Measurements from ENCODE around the gene MB21D2. TPM values are rescaled to one million over a fixed set of nuclear protein-coding genes. Genes with fewer than 3 reads are reported as not detected.

Gene MB21D2
- total RNA-seq, 2 experiments from 2014 or later = 0.06 TPM; not detected in 1

GRCh38 chr3:192864941-192865340 lies 52.7 kb downstream of the MB21D2 start:
- Histone ChIP-seq H3K79me2 (ENCODE audit: insufficient read depth, low read depth, low read length) (no peaks in the 10 kb centered on the region), H3K4me2 (ENCODE audit: low read length) (no peak overlapping the region), H4K20me1 (ENCODE audit: insufficient read depth, low read length) (no peaks in the 10 kb centered on the region), H3K4me3 (ENCODE audit: low read depth, low read length, poor library complexity, severe bottlenecking) (no peak overlapping the region), H3K9me2 (ENCODE audit: insufficient read depth, low read length) (no peaks in the 10 kb centered on the region), H3K9me3 (ENCODE audit: low read length) (no peaks in the 10 kb centered on the region), H3K4me1 (ENCODE audit: insufficient read depth, low read length, poor library complexity, severe bottlenecking) (peaks cover 11% of the 10 kb centered on the region), H3K36me3 (ENCODE audit: insufficient read depth, low read length) (no peaks in the 10 kb centered on the region), H3K27ac (ENCODE audit: low read depth, low read length, poor library complexity, severe bottlenecking) (peak overlapping the region; percentile 35), H2AFZ (ENCODE audit: low read length) (no peak overlapping the region)
- TF ChIP-seq EZH2phosphoT487 (IDR thresholded peaks at IDR 0.05; ENCODE audit: borderline replicate concordance, low read depth, low read length) (no peak), CTCF (conservative IDR thresholded peaks at IDR 0.05; ENCODE audit: low read length) (no peak)
- DNase-seq (ENCODE audit: low spot score) = peak; percentile 50
- intact Hi-C loops (cut with micrococcal nuclease; ENCODE audit: unreplicated experiment) = no loop called here
- ChIA-PET CTCF (ENCODE audit: unreplicated experiment) (no interaction called here), POLR2A (no interaction called here)
- BruUV-seq (replicated peaks) = no TSS peak

DNA sequence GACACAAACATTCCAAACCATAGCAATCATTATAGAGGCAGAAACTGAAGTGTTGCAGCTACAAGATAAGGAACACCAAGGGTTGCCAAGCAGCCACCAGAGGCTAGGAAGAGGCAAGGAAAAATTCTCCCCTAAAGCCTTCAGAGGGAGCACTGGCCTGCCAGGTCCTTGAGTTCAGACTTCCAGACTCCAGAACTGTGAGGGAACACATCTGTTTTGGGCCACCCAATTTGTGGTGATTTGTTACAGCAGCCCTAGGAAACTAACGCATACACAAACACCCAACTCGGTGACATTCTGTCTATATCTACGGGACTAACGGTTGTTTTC lies 54.6 kb downstream of the MB21D2 start:
- no peak overlapping the region for H3K27ac ChIP-seq (ENCODE audit: low read depth, low read length, poor library complexity, severe bottlenecking)
- no peak overlapping the region for H3K4me2 ChIP-seq (ENCODE audit: low read length)
- TF ChIP-seq CTCF (conservative IDR thresholded peaks at IDR 0.05; ENCODE audit: low read length) = no peak
- TF ChIP-seq EZH2phosphoT487 (IDR thresholded peaks at IDR 0.05; ENCODE audit: borderline replicate concordance, low read depth, low read length) = no peak
- POLR2A ChIA-PET = no interaction called here
- no peaks in the 10 kb centered on the region for H3K79me2 ChIP-seq (ENCODE audit: insufficient read depth, low read depth, low read length)
- no peak overlapping the region for H3K4me3 ChIP-seq (ENCODE audit: low read depth, low read length, poor library complexity, severe bottlenecking)
- H3K36me3 ChIP-seq (ENCODE audit: insufficient read depth, low read length) = no peaks in the 10 kb centered on the region
- no peaks in the 10 kb centered on the region for H3K9me2 ChIP-seq (ENCODE audit: insufficient read depth, low read length)
- no TSS peak for BruUV-seq (replicated peaks)
- H4K20me1 ChIP-seq (ENCODE audit: insufficient read depth, low read length) = no peaks in the 10 kb centered on the region
- no peak overlapping the region for H2AFZ ChIP-seq (ENCODE audit: low read length)
- H3K4me1 ChIP-seq (ENCODE audit: insufficient read depth, low read length, poor library complexity, severe bottlenecking) = peaks cover 11% of the 10 kb centered on the region
- CTCF ChIA-PET (ENCODE audit: unreplicated experiment) = no interaction called here
- no peaks in the 10 kb centered on the region for H3K9me3 ChIP-seq (ENCODE audit: low read length)
- no peak for DNase-seq (ENCODE audit: low spot score)
- intact Hi-C loops (cut with micrococcal nuclease; ENCODE audit: unreplicated experiment) = no loop called here

DNA sequence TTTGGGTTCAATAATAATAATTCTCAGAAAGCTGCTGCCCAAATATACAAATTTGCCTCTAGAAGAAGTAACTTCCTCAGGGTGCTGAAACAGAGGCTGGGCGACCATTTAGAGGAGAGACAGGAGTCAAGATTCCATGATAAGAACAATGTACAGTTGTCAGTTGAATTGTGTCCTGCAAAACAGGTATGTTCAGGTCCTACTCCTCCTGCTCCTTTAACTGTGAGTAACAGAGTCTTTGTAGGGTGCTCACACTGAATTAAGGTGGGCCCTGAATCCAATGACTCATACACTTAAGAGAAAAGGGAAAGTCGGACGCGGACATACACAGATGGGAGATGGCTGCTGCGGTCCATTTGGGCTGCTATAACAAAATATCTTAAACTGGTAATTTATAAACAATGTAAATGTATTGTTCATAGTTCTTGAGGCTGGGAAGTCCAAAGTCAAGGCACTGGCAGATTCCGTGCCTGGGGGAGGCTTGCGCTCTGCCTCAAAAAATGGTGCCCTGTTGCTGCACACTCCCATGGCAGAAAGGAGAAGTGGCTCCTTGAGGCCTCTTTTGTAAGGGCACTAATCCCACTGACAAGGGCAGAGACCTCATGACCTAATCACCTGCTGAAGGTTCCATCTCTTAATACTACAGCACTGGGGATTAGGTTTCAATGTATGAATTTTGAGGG lies 55.1 kb downstream of the MB21D2 start:
- BruUV-seq (replicated peaks) = no TSS peak
- intact Hi-C loops (cut with micrococcal nuclease; ENCODE audit: unreplicated experiment) = no loop called here
- TF ChIP-seq EZH2phosphoT487 (IDR thresholded peaks at IDR 0.05; ENCODE audit: borderline replicate concordance, low read depth, low read length) (no peak), CTCF (conservative IDR thresholded peaks at IDR 0.05; ENCODE audit: low read length) (no peak)

More for the DNA sequence above, 55.1 kb downstream of the MB21D2 start:
- H3K79me2 ChIP-seq (ENCODE audit: insufficient read depth, low read depth, low read length) = no peaks in the 10 kb centered on the region
- H3K27ac ChIP-seq (ENCODE audit: low read depth, low read length, poor library complexity, severe bottlenecking) = no peak overlapping the region
- no peaks in the 10 kb centered on the region for H3K9me3 ChIP-seq (ENCODE audit: low read length)
- no peak overlapping the region for H3K4me2 ChIP-seq (ENCODE audit: low read length)
- CTCF ChIA-PET (ENCODE audit: unreplicated experiment) = no interaction called here
- DNase-seq (ENCODE audit: low spot score) = no peak
- no peaks in the 10 kb centered on the region for H3K9me2 ChIP-seq (ENCODE audit: insufficient read depth, low read length)
- H3K4me3 ChIP-seq (ENCODE audit: low read depth, low read length, poor library complexity, severe bottlenecking) = no peak overlapping the region
- POLR2A ChIA-PET = no interaction called here
- H4K20me1 ChIP-seq (ENCODE audit: insufficient read depth, low read length) = no peaks in the 10 kb centered on the region
- no peaks in the 10 kb centered on the region for H3K36me3 ChIP-seq (ENCODE audit: insufficient read depth, low read length)
- no peak overlapping the region for H2AFZ ChIP-seq (ENCODE audit: low read length)
- peaks cover 11% of the 10 kb centered on the region for H3K4me1 ChIP-seq (ENCODE audit: insufficient read depth, low read length, poor library complexity, severe bottlenecking)

Data from OCI-LY7 (cell line).